ENCODE data around the gene UROS.

Gene UROS

DNA sequence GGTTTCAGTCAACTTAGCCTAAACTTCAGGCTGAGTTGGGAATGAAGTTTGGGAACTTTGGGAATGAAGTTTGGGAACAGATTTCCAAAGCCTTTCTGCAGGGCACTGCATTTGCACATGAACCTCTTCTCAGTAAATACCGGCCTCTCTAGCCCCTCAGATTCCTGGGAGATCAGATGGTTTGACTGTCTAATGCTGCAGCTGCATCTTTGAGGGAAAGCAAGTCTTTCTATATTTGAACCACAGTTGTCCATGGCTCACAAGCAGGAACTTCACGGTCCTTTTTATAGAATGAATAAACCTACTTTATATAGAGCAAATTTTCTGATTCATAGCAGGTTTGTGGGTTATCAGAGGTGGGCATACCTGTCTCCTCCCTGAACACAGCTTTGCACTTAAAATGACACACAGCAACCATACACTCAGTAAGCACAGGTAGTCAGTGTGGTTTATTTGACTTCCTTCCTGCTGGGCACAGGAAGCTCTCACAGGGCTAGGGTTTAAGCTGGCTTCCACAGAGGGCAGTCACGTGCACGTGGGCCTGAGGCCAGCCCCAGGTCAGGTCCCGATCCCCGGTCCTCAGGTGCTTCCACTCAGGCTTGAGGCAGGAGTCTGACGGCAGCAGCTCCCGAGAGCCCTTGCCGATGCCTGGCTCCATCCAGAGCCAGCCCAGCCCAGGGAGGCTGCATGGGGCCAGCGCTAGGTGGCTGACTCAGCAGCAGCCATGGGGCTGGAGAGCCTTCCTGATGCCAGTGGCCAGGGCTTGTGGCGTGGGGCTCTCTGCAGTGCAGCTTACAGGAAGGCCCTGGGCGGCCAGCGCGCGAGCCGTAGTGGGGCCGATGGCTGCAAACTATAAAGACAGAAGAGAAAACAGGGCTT lies 34.7 kb downstream of the UROS start:
- DNase-seq (ENCODE audit: low read depth) = no peak

DNA sequence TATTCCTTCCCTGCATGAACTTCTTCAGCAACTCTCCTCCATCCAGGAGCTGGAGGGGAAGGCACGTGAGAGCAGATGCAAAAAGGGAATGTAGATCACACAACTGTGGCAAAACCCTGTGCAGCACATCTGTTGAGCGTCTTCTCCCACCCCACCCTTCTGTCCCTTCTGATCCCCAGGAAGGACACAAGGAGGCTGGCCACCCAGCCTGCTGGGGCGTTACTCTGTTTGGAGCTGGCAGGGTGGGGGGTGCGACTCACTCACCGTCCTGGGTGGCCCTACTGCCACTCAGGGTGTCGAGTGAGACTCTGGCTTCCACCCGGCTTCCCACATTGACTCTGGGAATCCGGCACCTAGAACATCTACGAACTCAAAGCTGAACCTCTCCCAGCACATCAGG lies 37.3 kb downstream of the UROS start:
- no peak for DNase-seq (ENCODE audit: low read depth)

DNA sequence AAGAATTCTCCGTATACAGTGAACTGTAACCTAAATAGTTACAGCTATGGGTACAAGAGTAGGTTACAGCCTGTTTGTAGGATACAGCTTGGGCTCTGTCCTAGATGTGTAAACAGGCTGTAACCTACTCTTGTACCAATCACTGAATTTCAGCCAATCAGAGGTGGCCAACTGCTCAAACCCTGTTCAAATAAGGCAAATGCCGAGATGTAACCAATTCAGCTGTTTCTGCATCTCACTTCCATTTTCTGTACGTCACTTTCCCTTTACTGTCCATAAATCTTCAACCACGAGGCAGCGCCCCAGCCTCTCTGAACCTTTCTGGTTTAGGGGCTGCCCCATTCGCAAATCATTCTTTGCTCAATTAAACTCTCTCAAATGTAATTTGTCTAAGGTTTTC lies 39.1 kb downstream of the UROS start:
- DNase-seq (ENCODE audit: low read depth) = no peak

DNA sequence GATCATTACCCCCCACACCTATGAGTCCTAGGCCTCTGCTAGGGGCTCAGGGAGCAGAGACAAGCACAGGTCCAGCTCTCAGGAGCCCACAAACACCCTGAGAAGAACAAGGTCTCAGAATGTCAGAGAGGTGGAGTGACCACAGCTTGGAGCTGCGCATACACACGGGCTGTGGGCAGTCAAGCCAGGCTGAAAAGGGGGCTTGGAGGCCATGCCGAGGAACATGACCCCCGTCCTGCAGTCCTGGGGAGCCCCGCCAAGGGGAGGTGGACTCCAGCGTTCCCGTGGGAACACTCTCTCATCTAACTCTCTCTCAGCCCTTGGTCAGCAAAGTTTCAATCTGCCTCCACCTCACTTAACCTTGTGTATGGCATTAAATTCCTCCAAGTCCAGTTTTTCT lies 39.6 kb downstream of the UROS start:
- DNase-seq (ENCODE audit: low read depth) = no peak

DNA sequence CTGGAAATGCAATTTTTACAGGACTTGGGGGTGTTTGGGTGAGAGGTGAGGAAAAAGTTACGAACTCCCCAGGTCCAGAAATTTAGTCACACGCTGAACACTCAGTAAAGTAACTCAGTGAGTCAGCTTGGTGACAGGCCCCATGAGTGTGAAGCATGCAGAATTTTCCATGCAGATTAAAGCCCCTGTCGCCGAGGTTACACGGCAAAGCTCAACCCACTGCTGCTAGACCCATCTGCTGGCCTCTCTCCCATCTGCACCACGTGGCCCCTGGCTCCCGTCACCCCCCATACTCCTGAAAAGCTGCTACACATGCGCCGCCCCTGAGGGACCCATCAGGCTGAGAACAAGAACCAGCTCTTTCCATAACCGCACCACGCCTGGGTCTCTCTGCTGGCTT lies 40.4 kb downstream of the UROS start:
- no peak for DNase-seq (ENCODE audit: low read depth)

DNA sequence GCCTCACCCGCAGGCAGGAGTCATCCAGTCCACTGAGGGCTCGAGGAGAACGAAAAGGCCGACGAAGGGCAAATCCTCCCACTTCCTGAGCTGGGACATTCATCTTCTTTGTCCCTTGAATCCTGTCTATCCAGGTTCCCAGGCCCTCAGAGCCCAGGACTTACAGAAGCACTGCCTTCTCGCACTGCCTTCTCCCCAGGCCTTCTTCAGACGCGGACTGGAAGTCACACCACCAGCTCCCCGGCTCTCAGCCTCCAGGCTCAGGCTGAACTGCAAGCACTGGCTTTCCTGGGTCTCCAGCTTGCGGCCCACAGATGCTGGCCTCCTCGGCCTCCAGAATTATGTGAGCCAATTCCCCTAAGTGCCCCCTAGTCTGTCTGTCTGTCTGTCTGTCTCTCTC lies 41.0 kb downstream of the UROS start:
- DNase-seq (ENCODE audit: low read depth) = no peak

DNA sequence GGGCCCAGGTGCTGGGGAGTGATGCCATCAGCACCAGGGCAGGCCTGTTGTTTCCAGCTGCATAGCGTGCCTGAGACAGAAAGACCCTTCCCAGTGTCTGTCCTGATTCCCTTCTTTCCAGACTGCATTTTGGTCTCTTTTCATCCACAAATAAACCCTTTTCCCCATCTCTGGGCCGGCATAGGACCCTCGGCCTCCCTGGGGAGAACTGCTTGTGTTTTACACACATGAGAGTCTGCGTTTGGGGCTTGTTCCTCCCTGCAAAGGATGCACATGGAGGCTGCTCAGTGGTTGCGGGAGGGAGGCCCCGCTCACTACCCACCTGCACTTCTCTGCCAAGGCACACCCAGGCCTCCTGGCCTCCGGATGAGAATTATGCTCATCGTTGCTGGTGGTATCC lies 41.7 kb downstream of the UROS start:
- no peak for DNase-seq (ENCODE audit: low read depth)

DNA sequence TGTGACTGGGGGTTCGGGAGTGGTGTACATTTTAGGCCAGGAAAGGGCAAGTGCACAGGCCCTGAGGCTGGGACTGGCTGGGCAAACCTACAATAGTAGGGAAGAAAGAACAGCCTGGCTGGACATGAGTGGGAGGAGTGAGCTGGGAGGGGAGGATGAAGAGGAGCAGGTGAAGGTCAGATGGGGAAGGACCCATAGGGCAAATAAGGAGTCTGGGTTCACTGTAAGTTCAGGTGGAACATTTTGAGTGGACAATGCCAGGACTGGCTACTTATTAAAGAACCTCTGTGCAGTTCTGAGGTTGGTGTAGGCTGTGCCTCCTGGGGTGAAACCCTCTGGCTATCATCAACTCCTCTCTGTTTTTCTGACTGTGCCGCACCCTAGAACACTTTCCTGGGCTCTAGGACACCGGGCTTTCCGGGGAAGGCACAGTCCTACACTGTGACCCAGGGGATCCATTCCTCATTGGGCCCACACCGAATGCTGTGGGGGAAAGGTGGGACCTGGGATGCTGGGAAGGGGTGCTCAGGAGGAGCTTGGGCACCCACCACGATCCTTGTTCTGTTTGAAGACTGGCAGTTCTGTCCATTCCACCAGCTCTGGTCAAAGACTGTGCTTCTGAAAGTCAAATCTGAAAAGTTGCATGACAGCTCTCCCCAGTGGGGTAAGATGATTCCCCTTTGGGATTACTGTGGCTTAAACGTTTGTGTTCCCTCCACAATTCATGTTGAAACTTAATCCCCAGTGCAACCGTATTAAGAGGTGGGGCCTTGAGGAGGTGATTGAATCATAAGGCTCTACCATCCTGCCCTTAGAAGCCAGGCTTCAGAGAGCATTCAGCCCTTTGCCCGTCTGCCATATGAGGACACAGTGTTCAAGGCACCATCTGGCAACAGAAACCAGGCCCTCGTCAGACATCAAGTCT lies 43.4 kb downstream of the UROS start:
- no peak for DNase-seq (ENCODE audit: low read depth)

DNA sequence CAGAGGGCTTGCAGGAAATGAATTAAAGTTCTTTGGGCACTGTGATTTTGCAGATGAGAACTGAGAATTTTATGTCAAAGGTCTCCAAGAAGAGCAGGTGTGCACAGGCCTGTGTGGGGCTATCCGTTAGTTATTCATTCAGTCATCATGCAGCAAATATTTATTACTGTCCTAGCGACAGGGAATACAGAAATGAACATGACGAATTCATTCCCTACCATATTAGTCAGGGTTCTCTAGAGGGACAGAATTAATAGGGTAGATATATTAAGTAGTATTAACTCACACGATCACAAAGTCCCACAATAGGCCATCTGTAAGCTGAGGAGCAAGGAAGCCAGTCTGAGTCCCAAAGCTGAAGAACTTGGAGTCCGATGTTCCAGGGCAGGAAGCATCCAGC lies 44.5 kb downstream of the UROS start:
- DNase-seq (ENCODE audit: low read depth) = no peak

DNA sequence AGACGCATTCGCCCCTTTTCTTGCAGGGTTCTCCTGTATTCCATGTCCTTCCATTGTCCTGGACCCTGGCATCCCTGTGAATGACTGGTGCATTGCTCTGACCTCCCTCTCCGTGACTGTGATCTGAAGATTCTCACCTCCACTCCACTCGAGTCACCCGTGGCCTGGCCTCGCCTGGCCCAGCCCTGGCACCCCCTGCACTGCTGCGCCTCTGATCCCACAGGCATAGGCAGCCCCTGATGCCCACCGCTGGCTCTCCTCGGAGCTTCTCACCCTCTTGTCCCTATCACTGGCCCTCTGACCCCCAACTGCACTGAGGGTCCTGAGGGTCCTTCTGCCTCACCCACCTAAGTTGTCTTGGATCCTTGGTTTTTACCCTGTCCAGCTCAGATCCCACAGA lies 45.3 kb downstream of the UROS start:
- no peak for DNase-seq (ENCODE audit: low read depth)

DNA sequence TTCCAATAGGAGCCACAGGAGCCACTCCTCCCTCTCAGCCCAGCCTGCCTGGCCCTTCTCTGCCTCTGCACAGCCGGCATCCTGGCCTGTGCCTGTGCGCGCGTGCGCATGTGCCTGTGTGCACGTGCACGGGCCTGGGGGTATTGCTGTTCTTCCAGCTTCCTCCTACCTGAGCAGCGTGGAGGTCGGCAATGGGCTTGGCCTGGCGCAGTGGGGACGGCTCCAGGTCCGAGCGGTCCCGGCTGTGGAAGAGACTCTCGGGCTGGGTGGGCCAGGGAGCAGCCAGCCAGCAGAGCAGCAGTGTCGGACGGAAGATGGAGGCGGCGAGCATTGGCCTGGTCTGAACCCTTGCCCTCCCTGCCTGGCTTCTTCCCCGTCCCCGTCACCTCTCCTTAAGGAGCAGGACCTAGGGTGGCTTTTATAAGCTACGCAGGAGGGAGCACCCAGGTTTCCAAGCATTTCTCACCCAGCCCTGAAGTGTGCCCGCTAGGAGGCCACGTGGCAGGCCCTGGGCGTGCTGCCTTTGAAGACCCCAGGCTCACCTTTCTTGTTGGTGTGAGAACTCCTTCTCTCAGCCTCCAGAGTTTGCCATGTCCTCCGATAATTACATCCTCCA lies 47.5 kb downstream of the UROS start, which contains the start of gene MMP21:
TSS of gene MMP21 (minus strand) at position 331 of the 616 bp plus-strand sequence. CDS start at position 331, 0 bp downstream.
- no peak for DNase-seq (ENCODE audit: low read depth)

DNA sequence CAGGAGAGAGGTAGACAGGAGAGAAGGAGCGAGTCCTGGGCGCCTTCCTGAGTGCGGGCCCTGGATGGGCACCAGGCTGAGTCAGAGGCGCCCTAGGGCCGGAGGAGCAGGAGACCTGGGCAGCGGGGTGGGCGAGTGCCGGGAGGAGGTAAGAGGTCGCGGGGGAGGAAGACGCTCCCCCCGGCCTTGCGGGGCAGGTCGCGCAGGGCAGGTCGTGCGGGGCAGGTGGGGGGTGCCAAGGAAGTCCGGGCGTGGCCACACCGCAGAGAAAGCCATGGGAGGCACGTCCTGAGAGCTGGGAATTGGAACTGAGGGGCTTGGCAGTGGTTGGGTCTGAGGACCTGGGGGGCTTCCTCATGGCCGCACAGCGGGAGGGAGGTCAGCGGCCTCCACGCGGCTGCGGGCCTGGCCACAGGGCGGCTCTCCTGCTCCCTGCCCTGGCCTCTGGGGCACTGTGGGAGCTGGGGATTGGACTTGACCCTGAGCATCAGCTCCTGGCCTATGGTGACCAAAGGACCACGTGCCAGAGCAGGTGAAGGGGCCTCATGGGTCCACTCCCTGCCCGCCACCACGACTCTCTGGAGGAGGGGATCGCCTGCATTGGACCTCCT lies 48.4 kb downstream of the UROS start:
- no peak for DNase-seq (ENCODE audit: low read depth)

DNA sequence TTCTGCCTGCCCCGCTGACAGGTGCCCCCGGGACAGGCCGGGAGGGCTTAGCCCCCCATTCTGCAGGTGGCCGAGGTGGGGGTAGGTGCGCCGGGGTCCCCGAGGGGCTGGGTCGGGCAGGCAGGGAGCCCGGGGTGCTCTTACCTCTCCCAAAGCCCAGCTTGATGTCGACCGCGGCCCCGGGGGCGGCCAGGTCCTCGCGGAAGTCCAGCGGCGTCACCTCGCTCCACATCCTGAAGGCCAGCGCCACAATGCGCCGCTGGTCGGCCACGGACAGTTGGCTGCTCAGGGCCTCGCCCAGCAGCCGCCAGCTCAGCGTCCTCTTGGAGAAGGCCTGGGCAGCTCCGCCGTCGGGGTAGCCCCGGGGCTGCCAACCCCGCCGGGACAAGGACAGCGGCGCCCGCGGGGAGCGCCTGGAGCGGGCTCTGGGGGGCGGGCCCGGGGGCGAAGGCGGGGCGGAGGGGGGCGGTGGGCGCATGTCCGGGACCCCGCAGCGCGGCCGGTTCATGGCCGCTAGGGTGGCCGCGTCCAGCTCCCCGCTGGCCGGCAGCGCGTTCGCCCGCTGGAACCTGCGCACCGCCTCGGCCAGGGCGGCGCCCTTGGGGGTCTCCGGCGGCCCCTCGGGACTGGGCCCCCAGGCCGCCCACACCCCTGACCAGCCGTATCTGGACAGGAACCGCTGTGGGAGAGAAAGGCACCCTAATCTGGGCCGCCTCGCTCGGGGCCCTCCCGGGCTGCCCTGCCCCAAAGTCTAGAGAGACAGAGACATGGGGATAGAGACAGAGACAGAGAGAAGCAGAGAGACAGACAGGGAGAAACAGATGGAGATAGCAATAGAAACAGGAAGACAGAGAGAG lies 49.1 kb downstream of the UROS start:
- no peak for DNase-seq (ENCODE audit: low read depth)

DNA sequence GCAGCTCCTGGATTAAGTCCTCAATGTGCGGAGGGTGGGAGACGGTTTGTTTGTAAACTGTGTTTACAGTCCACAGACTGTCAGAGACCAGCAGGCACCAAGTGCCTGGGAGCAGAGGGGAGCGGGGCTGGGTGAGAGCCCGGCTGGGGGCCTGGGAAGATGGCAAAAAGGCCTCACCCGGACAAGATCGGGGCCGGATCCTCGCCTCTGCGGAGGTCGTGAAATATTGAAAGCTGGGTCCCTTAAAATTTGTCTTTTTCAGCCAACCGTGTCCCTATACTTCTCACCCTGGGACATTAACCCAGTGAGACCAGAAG lies 50.2 kb downstream of the UROS start:
- DNase-seq (ENCODE audit: low read depth) = no peak

DNA sequence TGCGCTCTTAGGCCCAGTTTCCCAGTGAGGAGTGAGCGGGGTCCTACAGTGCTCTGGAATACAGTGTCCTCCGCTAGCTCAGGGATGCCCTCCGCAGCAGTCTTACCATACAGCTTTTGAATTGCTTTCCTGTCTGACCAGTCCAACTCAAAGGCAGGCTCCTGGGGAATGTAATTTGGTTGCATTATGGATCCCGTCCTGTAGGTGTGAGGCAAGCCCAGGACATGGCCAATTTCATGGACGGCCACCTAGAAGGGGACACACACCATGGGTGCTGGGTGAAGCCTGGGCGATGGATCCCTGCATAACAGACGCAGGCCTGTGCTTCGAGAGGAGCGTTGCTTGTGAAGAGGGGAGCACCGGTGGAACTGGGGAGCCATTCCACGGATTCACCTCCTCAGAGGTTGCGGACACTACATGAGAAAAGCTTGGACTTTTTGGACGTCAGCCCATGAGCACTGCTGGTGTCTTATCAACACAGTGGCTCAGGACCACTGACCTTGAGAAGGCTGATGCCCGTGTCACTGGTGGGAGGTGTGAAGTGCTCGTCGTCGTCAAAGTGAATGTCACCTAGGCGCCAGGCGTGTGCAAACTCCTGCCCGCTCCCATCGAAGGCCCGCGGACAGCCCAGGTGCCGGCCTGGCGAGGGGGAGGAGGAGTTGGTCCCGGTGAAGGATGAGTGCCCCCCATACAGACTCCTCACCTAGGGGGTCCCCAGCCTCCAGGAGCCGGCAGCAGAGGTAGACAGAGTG lies 50.8 kb downstream of the UROS start:
- DNase-seq (ENCODE audit: low read depth) = no peak

DNA sequence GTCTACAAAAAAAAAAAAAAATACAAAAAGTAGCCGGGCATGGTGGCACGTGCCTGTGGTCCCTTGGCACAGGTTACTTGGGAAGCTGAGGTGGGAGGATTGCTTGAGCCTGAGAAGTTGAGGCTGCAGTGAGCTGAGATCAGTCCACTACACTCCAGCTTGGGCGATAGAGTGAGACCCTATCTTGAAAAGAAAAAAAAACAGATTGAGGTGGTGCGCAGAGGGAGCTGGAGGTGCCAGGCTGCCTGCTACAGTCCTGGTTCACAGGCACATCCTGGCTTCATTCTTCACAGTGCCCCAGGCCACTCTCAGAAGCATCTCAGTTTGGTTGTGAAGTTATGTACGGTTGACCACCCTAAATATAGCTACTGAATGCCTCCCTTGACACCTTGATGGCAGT lies 52.2 kb downstream of the UROS start:
- DNase-seq (ENCODE audit: low read depth) = no peak

DNA sequence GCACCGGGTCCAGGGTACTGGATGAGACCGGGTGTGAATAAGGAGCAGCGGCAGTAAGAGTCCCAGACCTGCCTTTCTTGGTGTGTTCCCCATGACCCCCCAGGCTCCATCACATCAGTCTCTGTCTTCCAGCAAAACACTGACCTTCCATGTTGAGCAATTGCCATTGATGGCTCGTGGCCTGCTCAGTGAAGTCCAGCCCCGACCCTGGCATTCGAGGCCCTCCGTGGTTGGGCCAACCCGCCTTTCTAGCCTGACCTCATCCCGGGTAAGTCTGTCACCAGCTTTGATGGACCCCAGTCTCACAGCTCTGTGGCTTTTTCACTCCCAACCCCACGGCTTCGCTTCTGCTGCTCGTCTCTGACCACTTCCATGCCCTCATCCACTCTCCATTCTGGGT lies 53.9 kb downstream of the UROS start:
- DNase-seq (ENCODE audit: low read depth) = no peak

DNA sequence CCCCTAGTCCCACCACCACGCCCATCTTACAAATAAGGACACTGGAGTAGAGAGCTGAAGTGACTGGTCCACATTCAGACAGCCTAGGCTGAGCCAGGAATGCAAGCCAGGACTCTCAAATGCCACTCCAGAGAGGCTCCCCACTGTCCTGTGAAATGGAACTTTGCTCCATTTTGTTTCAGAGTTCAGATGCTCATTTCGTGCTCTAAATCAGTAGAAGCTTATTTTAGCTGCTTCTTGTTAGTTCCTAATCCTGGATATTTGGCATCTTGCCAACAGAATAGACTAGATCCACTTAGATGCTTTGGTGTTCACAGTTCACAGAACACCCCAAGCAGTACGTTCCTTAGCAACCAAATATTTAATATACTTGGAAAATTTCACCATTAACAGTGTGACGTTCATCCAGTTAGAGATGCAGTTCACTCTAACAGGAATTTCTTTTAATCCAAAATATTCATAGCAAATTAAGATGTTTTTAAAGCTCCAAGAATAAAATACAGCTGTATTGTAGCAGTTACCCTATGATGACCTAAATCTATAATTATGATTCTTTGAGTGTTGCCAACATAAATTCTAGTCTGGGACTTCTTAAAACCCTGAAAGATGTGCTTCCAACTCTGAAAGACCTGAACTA lies 54.7 kb downstream of the UROS start:
- DNase-seq (ENCODE audit: low read depth) = no peak

DNA sequence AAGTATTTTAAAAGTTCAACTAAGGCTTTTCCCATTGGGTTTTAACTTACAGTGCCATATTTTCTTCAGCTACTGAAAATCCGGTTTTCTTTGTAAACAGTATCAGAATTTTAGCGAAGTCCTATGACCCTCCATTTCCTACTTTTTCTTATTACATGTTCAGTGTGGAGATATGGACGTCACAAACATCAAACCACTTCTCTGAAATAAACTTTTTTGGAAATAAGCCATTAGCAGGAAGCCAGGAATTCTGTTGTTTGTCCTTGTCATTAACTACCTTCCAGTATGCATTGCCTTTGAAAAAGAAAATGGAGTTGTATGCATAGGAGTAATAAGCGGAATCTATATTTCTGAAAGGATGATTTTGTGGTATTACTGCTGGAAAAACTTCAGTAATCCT lies 56.5 kb downstream of the UROS start:
- no peak for DNase-seq (ENCODE audit: low read depth)

DNA sequence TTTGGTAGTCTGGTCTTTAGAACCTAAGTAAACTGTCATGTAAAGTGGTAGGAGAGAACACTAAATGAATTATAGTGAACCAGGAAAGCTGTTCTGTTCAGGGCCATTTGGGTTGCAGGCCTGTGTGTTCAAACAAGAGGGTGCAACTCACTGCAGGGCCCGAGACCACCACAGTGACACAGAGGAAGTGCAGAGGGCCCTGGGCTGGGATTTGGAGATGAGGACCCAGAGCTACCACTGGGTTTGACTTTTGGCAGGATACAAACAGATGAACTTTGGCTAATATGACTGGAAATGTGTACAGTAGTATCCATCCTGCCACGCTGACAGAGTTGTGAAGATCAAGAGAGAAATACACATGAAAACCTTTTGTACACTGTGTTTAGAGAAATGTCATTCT lies 57.2 kb downstream of the UROS start:
- no peak for DNase-seq (ENCODE audit: low read depth)
